Endometrium (tissue), 2 donors: ENCODE data around the gene PSMB10.
"Not testable (repeated sequence)": the region's sequence is repeated elsewhere in the genome, so short reads cannot be mapped to it uniquely, and the experiment has no call there.

Experiments
- FAIRE-seq: peaks from 2 replicates; lab custom pipeline; 2012; peaks lifted over from hg19 to GRCh38; lab: Jason Lieb, UNC
- donor health status: control.
- donor health status: control.

Gene PSMB10

DNA sequence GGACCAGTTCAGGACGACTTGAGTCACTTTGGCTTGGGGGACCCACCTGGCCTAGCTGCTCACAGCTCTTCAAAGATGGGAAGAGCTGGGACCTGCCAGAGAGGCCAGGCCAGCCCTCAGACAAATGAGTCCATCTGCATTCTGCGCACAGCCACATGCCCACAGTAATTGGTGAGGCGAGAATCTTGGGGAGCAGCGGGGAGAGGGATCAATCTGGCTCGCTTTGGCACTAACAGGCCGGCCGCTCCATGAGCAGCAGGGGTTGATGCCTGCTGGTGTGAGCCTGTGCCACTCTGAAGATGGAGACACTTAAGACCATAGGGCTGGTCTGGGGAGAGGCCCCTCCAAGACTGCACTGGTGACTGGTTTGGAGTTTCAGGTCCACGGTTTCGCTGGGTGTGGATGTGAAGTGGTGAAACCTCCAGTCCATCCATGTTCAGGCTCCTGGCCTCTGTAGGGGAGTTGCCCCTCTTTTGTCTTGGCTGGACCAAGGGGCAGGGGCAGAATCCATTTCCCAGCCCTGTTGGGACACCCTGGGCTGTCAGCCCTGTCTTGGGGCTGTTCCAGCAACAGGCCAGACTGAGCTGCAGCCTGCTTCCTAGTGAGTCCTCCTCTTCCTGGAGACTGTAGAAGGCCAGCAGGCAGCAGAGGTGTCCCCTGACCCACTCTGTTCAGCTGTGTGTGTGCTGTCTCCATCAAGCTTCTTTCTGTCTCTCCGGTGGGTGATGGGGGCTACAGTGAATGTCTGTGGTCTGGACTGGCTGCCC is 12.3 kb downstream of the PSMB10 start:
- FAIRE-seq: no peak

DNA sequence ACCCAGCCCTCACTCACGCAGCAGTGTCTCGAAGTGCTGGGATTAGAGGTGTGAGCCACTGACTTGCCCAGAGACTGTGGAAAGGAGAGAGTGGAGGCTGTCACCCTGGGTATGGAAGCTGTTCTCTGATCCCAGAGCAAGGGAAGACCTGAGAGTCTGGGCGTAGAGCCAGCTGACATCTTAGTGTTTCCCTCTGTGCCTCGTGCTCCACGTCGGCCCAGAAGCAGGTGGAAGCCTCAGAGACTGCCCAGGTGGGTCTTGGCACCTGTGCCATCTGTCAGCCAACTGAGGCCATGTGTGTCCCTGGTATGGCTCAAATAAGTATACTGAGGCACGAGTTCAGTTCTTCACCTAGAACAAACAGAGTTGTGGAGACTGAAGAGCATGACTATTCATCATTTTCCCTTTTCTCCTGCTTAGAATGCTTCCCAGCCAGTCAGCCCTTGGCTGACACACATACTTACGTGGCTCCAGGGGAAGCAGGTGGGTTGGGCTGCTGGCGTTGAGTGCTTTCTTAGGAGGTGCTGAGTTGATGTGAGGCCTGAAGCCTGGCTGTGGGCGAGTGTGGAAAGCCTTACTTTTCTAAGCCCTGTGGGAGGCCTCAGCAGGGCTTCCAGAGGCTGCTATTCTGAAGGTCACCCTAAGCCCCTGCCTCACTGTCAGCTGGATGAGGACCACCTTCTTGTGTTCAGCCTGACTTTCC is 13.1 kb downstream of the PSMB10 start:
- no peak for FAIRE-seq

DNA sequence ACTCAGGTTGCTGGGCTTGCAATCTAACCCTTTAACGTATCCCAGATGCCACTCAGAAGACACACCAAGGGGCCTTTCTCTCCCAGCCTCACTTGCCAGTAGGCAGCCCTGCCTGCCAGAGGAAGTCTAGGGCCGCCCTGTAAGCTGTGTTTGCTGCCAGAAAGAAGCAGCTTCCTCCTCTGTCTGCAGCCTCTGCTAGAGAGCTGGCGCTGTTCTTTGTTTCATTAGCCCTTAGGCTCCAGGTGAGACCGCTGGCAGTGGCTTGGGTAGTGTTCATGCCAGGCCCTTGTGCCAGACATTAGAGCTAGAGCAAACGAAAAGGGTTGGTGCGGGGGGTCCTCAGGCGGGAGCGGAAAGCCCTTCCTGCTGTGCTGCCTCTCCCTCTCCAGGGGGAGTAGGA is 13.9 kb downstream of the PSMB10 start:
- no peak for FAIRE-seq

DNA sequence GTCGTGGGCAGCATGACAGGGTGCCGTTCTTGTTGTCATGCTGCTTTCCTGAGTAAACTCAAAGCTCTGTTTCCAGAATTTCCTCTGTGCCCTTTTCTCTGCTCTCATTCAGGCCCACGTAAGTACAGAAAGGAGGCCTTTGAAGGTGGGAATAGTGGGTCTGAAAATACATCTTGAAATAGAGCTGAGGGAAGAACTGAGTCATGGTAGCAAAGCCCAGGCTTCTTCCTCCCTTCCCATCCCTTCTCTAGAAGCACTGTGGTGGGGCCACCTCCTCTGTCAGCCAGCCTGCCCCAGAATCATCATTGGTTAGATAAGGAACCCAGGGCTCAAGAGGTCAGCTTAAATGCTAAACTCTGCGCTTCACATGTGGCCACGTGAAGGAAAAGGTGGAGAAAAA is 14.4 kb downstream of the PSMB10 start:
- no peak for FAIRE-seq

DNA sequence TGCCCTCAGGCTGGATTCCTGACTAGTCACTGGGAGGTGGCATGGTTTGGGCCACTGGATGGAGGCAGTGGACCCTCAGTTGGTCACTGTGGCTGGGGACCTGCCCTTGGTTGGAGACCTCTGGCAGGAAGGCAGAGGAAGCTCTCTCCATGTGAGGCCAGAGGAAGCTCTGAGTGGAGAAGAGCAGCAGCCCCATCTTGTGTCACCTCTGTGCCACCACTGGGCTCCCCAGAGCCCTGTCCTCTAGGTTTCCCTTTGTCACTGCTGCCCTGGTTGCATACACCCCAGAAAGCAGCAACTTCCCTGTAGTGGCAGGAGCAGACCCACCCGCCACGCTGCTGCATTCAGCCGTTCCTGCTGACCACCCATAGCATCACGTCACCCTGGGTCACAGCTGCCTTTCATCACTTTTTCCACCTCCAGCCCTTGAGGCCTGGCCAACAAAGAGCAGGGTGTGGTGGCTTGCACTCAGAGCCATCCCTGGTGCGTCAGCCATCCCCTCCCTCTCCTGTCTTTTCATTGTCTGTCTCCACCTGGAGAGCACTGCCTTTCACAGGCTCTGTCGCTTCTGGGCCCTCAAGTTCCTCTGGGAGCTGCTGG is 16.9 kb downstream of the PSMB10 start:
- FAIRE-seq: no peak

DNA sequence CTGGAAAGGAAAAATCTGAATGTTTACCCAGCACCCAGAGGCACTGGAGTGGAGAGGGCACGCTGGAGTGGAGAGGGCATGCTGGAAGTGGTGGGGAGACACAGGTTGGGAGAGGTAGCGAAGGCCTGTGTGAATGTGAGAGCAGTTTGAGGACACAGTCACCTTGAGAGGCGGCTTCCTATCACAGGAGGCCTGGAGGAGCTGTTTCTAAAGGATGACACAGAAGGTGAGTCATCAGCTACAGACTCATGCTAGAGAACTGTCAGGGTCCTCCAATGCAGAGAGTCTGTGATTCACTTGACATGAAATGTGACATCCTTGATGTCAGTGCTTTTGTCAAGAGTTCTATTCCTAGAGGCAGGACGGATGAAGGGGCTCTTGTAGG is 18.8 kb downstream of the PSMB10 start:
- no peak for FAIRE-seq

DNA sequence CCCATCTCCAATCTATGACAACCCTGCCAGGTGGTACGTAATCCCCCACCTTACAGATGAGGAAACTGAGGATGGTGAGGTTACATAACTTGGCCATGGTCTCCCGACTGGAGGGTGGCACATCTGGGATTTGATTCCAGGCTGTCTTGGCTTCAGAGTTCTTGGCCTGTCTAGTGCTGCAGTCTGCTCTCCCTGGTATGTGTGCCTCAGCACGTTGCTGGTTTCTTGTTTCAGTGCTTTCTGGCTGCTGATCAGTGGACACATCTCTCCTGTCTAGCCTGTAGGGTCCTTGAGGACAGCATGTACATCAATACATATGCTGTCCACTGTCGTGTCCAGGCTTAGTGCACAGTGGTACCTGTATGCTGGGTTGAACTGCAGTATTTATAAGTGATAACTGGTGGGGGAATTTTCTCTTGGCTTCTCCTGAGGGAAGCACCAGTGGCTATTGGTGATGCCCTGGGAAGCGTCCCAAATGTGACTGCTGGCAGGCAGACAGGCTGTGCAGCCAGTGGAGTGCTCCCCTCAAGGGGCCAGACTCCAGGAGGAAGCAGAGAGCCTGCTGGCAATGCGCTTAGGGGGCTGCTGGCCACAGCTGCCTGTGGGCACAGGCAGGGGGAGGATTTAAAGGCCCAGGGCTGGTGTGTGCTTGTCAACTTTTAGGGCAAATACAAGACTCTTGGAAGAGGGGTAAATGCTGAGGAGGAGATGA is 19.4 kb downstream of the PSMB10 start:
- FAIRE-seq: no peak

DNA sequence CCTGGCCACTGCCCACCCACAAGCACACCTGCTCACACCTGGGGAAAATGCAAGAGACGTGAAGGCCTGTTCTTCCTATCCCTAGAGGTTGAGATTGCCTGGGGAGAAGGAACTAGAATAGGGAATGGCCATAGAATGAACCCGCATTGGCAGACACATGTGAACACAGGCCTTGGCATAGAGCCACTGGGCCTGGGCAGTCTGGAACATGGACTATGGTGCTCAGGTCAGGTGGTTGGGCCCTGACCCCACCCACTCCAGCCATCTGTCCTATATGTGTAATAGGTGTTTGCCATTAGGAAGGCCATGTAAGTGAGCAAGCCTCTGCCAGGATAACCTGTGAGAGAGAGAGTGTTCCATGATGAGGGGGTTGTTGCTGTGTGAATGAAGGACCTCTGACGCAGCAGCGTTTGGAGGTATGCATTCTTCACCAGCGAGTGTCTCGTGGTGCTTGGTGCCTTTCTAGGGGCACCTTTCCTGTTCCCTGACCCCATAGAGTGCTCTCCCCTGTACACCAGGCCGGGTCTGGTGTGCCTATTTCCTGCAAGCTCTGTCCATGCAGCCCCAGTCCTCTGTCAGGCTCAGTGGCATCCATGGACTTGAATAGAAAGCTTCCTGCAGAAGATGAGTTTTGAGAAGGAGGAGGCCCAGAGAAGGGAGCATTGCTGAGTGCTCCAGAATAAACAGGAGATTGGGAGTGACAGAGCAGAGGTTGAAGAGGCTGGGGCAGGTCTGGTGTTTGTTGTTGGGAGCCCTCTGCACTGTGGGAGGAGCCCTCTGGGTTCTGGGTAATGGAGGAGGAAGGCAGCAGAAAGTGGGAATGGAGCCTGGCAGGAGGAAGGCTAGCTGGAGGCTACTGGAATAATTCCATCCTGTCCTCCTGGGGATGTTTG is 20.6 kb downstream of the PSMB10 start:
- FAIRE-seq: no peak

DNA sequence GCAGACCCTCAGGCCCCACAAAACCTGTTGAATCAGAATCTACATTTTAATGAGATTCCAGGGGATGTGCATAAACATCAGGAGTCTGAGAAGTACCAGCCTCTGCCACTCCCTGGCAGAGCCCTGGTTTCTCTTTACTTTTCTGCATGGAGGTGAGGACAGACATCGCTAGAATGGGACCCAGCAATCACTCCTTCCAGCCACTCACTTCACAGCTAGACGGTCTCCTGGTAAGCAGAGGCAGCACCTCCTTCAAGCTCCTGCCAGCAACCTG is 21.2 kb downstream of the PSMB10 start:
- not testable (repeated sequence) for FAIRE-seq

DNA sequence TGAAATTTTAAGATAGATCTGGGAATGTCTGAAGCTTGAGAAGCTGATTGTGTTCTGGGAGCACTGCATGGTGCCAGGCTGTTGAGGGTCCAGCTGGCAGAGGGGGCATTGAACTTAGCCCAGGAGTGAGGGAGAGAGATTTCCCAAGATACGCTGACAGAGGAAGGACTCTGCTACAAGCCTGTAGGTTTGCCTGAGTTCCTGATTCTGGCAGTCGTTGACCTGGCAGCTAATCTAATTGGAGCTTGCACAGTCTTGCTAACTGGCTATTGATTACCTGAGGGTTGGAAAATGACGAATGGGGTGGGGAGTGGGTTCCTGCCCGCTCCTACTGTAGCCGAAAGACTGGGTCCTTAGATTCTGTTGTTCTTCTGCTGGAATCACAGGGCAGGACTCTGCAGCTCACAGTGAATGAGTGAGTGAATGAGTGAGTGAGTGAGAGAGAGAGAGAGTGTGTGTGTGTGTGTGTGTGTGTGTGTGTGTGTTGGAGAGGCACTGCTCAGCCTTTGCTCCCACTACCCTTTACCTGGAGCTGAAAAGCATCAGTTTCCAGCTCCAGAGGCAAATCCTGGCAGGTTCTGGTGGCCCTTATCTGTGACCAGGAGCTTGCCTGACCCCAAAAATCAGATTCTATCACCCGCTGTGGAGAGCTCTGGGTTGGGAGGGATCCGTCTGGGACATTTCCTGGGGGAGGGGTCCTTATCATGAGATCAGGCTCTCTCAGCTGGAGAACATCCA is 21.7 kb downstream of the PSMB10 start:
- no peak for FAIRE-seq

DNA sequence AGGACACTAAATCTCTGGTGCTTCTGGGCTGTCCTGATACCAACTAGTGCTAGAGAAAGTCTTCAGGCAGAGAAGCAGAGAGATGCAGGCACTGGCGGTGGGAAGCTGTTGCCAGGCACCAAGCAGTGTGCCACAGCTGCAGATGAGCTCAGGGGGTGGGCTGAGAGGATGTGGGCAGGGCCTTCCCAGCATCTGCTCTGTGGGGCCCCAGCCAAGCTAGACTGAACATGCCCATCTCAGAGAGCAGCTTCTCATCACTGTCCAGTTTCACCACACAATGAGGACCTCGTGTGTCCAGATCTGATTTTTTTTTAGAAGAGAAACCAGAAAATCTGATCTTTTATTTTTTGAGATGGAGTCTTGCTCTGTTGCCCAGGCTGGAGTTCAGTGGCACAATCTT is 26.5 kb downstream of the PSMB10 start:
- FAIRE-seq: no peak

DNA sequence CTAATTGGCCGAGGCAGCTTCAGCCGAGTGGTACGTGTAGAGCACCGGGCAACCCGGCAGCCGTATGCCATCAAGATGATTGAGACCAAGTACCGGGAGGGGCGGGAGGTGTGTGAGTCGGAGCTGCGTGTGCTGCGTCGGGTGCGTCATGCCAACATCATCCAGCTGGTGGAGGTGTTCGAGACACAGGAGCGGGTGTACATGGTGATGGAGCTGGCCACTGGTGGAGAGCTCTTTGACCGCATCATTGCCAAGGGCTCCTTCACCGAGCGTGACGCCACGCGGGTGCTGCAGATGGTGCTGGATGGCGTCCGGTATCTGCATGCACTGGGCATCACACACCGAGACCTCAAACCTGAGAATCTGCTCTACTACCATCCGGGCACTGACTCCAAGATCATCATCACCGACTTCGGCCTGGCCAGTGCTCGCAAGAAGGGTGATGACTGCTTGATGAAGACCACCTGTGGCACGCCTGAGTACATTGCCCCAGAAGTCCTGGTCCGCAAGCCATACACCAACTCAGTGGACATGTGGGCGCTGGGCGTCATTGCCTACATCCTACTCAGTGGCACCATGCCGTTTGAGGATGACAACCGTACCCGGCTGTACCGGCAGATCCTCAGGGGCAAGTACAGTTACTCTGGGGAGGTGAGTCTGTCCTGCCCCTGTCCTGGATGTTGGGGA is 27.5 kb downstream of the PSMB10 start:
- FAIRE-seq: no peak

DNA sequence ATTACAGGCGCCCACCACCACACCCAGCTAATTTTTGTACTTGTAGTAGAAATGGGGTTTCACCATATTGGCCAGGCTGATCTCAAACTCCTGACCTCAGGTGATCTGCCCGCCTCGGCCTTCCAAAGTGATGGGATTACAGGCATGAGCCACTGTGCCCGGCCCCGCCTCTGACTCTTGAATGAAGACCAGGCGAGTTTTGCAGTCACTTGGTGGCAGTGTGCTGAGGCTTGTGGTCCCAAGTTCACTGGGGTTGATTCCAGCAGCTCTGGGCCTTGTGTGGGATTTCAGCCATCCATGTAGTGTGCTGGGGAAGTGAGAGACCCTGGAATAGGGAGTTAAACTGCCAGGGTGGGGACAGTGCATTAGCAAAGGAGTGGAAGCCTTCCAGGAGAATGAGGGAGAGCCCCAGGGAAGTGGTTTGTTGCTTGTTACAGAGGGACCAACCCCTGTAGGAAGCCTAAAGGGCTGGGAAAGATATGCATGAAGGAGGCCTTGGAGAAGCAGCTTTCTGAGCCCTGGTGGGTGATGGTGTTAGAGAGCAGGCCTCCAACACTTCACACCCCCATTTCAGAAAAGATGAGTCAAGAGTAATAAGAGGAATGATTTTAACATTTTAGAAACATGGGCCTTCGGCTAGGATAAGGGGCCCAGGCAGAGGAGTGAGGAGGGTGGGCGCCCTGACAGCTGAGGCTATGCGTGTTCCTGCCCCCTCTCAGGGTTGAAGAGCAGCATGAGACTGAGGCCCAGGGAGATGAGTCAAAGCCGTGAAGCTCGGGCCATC is 29.1 kb downstream of the PSMB10 start:
- FAIRE-seq: no peak

DNA sequence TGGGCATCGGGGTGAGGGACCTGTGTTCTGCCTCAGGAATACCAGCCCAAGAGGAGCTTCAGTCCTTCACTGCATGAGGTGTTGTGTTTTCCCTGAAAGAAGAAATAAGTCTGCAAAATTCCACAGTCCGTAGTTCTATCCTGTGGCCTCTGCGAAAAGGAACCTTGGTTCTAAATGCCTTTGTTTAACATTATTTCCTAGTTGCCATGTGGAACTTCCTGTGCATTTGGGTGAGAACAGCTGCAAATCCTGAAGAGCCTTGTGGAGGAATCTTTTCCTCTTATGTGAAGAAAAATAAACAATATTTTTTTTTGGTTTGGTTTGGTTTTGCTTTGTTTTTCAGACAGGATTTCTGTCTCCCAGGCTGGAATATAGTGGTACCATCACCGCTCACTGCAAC is 33.8 kb downstream of the PSMB10 start:
- no peak for FAIRE-seq

DNA sequence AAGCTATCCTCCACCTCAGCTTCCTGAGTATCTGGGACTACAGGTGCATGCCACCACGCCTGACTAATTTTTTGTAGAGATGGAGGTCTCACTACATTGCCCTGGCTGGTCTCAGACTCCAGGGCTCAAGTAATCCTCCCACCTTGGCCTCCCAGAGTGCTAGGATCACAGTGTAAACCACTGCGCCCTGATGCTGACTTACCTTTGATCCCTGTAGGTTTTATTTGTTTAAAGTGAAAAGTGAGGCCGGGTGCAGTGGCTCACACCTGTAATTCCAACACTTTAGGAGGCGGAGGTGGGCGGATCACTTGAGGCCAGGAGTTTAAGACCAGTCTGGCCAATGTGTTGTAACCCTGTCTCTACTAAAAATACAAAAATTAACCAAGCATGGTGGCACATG is 34.9 kb downstream of the PSMB10 start:
- FAIRE-seq: no peak

DNA sequence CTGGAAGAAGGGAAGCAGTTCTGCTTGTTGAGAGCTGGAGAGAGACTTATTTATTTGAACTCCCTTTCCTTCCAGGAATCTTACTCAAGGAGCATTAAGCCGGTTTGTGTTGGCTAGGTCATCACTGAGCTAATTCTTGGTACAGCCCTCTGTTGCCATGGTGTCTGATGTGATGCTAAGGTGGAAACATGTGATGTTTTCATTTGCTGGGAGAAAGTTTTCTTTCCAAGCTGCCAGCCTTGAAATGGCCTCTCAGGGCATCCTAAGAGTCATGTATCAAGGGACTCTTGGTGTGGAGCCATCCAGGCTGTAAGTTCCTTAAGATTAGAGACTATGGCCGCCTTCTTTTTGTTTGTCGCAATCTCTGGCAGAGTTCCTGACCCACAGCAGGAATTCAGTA is 39.4 kb downstream of the PSMB10 start:
- FAIRE-seq: no peak

DNA sequence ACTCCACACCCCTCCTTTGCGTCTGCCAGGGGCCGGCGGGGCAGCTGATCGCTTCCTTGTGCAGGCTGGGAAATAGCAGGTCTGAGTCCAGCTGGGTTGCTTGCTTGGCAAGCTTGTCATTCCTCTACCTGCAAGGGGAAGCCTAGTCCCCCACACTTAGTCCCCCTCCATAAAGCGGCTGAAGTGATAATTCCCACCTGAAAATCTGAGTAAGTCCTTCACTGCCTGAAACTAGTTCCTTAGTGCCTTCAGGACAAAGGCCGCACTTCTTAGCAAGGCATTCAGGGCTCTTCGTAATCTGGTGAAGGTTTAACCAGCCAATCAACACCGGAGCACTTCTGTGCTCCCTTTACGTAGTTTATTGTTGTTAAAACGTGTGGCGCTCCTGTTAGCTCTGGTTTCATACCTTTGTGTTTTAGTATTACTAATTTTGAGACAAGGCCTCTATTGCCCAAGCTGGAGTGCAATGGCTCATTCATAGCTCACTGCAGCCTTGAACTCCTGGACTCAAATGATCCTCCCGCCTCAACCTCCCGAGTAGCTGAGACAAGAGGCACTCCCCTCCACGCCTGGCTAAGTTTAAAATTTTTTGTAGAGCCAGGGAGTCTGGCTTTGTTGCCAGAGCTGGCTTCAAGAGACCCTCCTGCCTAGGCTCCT is 42.8 kb downstream of the PSMB10 start:
- no peak for FAIRE-seq

DNA sequence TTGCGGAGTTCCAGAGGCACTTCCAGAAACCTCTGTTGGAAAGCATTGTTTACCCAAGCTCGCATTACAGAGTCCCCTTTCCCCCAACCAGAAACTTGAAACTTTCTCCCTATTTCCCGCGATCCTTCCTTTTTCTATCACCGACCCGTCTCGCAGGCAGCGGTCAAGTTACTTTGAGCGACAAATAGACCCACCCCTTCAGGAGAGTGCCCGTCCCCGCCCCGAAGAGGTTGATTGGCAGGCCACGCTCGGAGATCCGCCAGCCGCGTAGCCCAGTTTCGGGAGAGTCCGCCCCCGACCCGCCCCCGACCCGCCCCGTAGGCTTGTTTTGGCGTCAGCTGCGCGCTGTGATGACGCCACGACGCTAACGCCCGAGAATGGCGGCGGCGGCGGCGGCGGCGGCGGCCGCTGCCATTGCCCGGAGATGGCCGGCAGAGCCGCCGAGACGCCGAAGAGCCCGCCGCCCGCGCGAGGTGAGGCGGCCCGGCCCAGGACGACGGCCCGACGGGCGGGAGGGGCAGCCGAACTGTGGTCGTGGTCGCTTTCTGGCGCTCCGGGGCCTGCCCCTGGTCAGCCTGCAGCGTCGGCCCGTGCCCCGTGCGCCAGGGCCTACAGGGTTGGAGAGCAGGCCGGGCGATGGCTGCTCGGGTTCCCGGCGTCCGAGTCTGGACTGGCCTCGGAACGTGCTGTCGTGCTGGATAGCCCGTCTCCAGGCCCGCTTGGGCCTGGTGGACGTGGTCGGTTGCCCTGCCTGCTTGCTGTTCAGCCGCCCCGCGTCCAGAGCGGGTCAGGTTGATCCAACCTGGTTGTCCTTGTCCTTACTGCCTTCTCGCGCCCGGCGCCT is 43.5 kb downstream of the PSMB10 start, which contains the start of gene PSKH1:
TSS of gene PSKH1 (plus strand) at position 356 of the 844 bp plus-strand sequence. CDS start 15,496 bp downstream, outside the sequence.
- no peak for FAIRE-seq
